Epithelial cell of prostate (primary cell): Measurements from ENCODE around the gene TMEM141.
"Not testable (repeated sequence)": the region's sequence is repeated elsewhere in the genome, so short reads cannot be mapped to it uniquely, and the experiment has no call there.

Source experiments
- DNase-seq: peaks from one replicate; pipeline ENCODE4 v3.0.0-alpha.2; 2011; ENCODE audit warnings: low read depth, low spot score
- H3K27ac ChIP-seq: fragments of 450-650 bp; 2 replicates; pipeline ENCODE4 v1.5.1; 2017; ENCODE audit warnings: mild to moderate bottlenecking

The TMEM141 gene

DNA sequence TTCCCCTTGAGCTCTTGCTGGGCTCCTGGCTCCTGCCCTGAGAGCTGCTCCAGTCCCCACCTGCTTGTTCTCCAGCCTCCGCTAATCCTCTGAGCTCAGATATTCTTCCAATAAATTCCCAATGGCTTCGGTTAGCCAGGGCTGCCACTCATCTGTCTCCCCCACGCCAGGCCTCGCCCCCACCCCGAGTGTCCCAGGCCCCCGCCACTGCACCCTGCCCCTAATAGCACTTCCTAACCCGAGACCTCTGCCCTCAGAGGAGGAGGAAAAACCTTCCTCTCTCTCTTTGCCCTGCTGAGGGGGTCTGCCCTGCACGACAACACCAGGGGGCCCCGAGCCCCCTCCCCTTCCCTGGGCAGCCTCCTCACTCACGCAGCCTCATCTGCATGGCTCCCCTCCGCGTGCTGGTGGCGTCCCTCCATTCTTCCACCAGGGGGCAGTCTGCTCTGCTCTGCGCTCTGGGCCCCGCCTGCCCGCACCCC lies 21.4 kb upstream of the TMEM141 start:
- DNase-seq = no peak
- H3K27ac ChIP-seq = no peak overlapping the region

DNA sequence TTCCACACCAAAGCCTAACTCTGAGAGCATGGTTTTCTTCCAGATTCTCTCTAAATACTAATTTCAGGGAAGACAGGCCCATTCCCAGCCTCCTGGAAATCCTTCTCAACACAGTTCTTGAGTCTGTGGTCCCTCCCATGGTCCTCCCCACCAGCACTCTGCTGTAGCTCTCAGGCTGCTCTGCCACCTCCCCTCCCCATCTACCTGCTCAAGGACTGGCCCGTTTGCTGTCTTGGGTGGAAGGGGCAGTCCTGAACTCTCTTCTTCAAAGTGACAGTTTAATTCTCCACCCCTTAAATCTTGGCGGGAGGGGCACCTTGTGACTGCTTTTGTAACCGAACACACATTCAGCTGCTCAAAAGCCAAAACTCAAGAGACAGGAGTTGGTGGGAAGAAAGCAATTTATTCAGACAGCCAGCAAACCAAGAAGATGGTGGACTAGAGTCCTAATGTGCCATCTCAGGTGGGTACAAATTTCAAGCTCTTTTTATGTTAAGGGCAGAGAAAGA lies 19.2 kb upstream of the TMEM141 start:
- no peak for DNase-seq
- H3K27ac ChIP-seq = no peak overlapping the region

DNA sequence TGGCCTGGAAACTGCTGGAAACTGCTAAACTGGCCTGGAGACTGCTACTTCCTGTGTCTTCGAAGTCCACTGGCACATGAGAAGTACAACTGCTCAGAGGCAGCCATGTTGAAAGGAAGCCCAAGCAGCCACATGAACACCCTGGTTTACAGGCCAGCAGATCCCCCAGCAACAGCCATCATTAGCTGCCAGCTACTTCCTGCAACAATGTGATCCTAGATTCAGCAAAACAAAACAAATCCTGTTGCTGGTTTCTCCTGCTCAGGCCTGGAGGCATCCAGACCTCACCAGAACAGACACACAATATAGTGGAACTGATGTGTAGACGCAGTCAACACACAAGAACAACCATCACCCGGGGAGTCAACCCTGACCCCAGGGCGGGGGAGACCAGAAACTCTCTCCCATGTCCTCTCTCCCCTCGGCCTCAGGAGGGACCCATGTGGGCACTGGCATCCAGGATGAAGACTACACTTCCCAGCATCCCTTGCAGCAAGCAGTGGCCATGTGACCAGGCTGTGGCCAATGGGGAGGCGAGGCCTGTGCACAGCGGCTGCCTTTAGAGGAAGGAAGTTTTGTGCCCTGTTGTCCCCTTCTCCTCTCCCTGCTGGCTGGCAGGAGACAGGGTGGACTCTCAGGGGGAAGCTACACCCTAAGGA lies 17.6 kb upstream of the TMEM141 start:
- no peak overlapping the region for H3K27ac ChIP-seq
- no peak for DNase-seq

DNA sequence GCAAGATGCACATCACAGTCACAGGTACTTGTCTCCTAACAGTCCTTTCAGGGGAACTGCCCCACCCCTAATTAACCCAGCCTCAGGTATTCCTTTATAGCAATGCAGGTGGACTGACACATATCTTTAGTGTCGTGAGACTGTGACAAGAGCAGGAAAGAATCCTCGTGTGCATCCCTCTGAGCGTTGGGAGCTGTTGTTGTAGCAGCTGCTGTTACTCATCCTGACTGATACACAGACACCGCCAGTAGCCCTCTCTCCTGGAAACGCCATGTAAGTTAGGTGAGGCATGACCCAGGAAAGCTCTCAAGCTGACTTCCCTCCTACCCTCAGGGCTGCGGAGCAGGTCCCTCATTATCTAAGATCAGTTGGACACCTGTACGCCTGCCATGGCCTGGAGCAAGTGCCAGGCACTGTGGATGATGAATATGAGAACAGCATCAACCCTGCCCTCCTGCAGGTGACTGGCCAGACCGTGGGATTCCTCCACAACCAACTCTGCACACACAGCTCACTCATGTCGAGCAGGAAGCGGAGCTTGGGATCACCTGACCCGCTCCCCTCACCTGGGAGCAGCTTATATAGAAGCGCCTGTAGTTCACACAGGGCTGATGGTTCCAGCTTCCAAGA lies 16.6 kb upstream of the TMEM141 start:
- H3K27ac ChIP-seq = no peak overlapping the region
- DNase-seq = no peak

DNA sequence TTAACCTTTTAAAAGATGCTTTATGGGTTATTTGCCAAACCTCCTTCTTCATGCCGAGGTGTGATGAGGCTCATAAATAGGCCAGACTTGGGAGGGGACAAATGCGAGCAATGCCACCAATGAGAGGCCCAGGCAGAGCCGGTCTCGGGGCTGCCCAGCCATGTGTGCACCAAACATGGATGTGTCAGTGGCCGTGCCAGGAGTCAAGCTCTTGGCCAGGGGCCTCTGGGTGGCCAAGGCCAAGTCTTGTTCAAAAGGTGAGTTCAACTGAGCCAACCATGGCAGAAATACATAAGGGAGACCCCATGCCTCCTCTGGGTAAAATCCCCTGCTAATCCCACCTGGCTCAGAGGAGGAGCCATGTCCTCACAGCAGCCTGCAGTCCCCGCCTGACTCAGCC lies 16.0 kb upstream of the TMEM141 start:
- no peak overlapping the region for H3K27ac ChIP-seq
- no peak for DNase-seq

DNA sequence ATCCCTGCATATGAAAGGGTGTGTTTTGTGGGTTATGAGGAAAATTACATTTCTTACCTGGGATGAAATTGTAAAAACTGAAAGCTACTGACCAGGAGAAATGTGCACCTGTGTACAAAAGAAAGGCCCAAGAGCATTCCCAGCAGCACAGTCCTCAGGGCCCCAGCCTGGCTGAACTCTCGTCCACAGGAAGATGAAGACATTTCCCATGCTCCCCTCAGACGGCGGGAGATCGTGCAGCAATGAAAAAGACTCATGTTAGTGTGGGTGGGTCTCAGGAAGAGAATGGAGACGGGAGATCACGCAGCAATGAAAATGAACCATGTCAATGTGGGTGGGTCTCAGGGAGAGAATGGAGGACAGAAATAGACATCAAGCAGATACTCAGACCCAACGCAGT lies 14.2 kb upstream of the TMEM141 start:
- no peak for DNase-seq
- H3K27ac ChIP-seq = no peak overlapping the region

DNA sequence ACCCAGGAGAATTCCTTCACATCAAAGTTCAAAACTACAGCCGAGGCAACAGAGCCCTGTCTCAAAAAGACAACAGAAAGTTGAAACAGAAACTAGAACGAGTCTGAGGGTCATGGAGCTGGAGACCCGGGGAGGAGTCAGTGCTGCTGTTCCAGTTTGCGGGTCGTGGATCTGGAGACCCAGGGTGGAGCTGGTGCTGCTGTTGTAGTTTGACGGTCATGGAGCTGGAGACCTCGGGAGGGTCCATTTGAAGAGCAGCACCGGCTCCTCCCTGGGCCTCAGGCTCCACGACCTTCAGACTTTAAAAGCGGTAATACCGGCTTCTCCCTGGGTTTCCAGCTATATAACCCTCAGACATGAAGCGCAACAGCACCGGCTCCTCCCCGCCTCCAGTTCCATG lies 13.8 kb upstream of the TMEM141 start:
- no peak for DNase-seq
- H3K27ac ChIP-seq = no peak overlapping the region

DNA sequence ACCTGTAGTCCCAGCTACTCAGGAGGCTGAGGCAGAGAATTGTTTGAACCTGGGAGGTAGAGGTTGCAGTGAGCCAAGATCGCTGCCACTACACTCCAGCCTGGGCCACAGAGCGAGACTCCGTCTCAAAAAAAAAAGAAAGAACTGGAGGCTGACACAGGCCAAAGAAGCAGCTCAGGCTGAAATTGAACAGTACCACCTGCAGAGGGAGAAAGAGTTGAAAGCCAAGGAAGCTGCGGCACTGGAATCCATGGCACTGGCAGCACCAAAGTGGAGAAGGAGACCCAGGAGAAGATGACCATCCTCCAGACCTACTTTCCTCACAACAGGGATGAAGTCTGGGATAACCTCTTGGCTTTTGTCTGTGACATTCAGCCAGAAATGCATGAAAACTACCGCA lies 11.3 kb upstream of the TMEM141 start:
- no peak overlapping the region for H3K27ac ChIP-seq
- no peak for DNase-seq

DNA sequence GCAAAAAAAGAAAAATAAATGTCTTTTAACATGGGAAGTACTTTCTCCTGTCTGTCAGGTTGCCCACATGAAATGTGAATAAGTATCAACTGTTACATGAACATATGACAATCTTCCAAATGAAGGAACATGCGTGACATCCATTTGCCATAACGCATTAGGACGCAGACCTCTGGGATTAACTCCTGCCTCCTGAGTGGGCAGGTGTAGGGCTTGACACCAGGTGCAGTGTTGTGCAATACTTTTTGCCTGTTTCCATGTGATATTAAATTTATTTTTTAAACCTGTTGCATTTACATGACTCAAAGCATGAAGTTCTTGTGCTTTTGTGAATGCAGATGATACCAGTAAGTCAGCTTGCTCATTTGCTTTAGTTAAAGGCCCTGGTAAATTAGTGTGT lies 8.7 kb upstream of the TMEM141 start:
- DNase-seq = no peak
- no peak overlapping the region for H3K27ac ChIP-seq

DNA sequence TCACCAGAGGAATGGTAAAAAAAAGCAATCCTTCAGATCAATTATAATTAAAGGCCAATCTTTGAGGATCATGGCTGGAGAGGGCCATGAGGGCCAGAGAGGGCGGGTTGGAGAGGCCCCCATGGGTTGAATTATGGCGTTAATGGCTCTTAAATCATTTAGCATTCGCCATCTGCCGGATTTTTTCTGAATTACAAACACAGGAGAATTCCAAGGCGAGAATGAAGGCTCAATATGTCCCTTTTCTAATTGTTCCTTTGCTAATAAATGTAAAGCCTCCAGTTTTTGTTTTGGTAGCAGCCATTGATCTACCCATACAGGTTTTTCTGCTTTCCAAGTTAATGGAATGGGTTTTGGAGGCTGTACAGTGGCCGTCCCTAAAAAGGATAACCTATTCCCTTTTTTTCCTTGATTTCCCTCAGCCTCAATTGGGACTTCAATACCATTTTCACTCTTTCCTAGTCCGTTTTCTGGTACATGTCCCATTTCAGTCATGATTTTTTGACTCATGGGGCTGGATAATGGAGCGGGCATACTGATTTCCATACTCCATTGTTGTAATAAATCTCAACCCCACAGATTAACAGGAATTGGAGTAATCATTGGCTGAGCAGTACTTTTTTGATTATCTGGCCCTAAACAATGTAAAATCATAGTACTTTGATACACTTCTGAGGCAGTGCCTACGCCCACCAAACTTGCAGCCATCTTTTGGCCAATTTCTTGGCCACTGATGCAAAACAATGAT lies 6.7 kb upstream of the TMEM141 start:
- no peak for DNase-seq

DNA sequence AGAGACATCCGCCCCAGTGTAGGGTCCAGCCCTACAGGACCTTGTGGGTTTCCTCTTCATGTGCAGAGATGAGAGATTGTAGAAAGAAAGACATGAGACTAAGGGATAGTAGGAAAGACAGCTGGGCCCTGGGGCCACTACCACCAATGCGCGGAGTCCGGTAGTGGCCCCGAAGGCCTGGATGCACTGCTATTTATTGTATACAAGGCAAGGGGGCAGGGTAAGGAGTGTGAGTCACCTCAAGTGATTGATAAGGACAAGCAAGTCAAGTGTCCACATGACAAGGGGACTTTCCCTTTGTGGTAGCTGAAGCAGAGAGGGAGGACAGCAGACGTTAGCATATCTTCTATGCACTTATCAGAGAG lies 6.2 kb upstream of the TMEM141 start:
- no peak overlapping the region for H3K27ac ChIP-seq
- DNase-seq = no peak

More for the DNA sequence above, 6.7 kb upstream of the TMEM141 start:
- no peak overlapping the region for H3K27ac ChIP-seq

DNA sequence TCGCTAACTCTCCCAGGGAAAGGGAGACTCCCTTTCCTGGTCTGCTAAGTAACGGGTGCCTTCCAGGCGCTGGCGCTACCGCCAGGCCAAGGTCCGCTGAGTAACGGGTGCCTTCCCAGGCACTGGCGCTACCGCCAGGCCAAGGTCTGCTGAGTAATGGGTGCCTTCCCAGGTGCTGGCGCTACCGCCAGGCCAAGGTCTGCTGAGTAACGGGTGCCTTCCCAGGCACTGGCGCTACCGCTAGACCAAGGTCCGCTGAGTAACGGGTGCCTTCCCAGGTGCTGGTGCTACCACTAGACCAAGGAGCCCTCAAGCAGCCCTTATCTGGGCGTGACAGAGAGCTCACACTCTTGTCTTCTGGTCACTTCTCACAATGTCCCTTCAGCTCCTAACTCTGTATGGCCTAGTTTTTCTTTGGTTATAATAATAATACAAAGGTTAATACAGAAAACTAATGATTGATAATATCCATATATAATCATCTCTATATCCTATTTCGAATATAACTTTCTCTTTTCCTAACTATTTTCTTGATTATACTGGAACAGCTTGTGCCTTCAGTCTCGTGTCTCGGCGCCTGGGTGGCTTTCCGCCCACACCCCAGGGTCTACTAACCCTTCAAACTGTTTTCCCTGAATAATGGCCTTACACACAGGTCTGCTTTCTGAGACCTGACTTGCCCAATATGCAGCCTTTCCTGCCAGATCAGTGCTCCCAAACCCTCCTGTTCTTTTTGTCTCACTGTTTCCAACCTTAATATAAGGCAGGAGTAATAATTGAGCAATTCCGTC lies 5.4 kb upstream of the TMEM141 start:
- not testable (repeated sequence) for DNase-seq, H3K27ac ChIP-seq

DNA sequence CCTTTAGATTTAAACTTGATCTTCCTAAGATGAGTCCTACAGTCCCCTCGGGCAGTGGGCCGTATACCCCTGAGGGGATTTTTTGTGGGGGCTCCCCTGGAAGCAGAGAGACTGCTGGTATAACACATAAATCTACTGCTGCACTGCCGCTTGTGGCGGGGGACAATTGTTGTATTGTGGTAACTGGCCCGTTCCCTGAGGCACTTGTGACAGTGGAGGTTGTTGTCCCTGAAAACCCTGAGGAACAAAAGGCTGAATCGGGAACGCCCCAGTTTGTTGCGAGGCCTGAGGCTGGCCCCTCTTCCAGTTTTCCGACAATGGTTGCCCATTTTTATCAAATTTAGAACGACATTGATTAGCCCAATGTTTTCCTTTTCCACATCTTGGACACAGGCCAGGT lies 4.7 kb upstream of the TMEM141 start:
- no peak for DNase-seq
- no peak overlapping the region for H3K27ac ChIP-seq

DNA sequence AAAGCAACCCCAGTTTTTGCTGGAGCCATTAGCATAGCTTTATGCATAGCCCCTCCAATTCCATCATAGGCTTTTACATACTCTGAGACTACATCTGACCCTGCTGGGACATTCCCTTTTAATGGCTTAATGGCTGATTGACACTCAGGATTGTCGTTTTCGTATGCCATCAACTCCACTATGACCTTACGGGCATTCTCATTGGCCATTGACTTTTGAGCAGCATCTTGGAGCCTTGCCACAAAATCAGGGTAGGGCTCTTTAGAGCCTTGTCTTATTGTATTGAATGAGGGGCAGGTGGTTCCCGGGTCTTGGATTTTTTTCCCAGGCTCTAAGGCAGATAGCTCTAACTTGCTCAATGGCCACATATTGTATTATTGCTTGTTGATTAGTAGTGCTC lies 4.2 kb upstream of the TMEM141 start:
- not testable (repeated sequence) for H3K27ac ChIP-seq, DNase-seq

DNA sequence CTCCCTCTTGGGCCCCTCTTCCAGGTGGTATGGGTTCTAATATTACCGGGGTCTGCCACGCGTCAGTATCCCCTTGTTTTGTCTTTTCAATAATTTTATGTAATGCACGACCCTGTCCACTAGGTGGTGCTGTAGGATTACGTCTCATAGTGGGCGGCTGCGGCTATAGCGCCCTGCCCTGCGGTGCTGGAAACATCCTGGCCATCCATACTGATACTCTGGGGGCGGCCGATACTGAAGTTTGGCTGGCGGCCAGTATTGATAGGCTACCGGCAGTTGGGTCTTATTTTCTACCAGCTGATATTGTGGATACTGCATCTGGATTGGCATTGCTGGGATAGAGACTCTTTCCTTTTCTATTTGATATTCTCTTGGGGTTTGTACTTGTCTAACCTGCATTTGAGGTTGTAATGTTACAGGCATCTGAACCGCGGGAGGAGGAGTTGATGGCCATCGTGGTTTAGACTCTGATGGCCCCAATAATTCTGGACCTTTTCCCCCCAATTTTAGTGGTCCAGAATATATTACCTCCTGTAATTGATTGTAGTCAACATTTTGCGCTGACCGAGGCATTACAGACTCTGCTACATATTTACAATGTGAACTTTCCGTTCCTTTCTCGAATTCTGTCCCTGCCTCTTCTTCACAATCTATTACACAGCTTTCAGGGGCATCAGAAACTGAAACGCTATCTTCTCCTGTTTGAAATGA lies 3.3 kb upstream of the TMEM141 start:
- no peak overlapping the region for H3K27ac ChIP-seq
- DNase-seq = no peak

DNA sequence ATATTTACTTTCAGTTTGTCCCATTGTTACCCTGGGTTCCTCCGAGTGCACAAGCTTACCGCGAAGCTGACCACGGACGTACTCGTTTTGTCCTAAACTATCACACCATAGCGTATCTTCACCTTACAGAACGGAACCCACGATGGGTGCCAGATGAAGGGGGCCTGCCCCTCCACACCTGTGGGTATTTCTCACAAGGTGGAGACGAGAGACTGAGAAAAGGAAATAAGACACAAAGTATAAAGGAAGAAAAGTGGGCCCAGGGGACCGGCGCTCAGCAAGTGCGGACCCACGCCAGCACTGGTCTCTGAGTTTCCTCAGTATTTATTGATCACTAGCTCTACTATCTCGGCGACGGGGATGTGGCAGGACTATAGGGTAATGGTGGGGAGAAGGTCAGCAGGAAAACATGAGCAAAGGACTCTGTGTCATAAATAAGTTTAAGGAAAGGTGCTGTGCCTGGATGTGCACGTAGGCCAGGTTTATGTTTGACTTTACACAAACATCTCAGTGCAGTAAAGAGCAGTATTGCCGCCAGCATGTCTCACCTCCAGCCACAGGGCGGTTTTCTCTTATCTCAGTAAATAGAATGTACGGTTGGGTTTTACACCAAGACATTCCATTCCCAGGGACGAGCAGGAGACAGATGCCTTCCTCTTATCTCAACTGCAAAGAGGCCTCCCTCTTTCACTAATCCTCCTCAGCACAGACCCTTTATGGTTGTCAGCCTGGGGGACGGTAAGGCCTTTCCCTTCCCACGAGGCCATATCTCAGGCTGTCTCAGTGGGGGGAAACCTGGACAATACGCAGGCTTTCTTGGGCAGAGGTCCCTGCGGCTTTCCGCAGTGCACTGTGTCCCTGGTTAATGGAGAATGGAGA lies 2.3 kb upstream of the TMEM141 start:
- H3K27ac ChIP-seq, DNase-seq: not testable (repeated sequence)

DNA sequence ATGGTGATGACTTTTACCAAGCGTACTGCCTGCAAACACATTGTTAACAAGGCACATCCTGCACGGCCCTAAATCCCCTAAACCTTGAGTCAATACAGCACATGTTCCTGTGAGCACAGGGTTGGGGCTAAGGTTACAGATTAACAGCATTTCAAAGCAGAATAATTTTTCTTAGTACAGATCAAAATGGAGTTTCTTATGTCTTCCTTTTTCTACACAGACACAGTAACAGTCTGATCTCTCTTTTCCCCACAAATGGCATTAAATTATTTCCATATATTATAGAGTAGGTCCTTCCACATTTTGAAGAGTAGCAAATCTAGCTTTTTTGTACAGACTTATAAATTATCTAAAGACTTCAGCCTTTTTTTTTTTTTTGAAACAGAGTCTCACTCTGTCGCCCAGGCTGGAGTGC lies 1.6 kb upstream of the TMEM141 start:
- H3K27ac ChIP-seq = no peak overlapping the region
- DNase-seq = no peak

DNA sequence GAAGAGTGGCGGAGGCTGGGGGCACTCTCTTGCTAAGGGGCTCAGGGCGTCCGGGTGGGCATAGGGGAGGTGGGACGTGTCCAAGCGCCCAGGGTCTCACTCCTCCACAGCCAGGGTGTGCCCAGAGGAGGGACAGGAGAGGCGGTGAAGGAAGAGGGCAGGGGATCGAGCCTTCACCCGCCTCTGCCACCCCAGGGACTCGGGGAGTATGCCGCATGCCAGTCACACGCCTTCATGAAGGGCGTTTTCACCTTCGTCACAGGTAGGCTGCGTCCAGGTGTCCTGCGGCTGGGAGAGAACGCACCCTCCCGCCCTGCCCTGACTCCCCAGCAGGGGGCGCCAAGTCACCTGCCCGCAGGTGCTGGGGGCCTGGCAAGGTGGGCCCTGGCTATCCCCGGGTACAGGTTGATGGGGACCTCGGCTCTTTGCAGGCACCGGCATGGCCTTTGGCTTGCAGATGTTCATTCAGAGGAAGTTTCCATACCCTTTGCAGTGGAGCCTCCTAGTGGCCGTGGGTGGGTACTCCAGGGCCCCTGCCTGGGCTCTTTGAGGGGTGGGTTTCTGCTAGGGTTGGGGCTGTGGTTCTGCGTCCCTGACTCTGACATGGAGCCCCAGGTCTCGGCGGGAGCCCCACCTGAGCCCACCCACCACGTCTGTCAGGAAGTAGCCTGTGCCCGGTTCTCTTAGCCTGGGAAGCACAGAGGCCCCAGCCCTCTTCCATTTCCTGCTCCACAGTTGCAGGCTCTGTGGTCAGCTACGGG lies 552 bp downstream of the TMEM141 start:
- DNase-seq = peak; percentile 57
- peak overlapping the region; percentile 91 for H3K27ac ChIP-seq
